Nephron (organoid): ENCODE results near the gene APBB2.

Experiments used
- H3K27ac Mint-ChIP-seq, 3 experiments: 2 replicates each; pipeline ENCODE4 v1.8.0; 2020; ENCODE audit warnings: mixed read lengths in 3 of 3, mild to moderate bottlenecking in 2 of 3, moderate library complexity in 1 of 3
- H3K27me3 Mint-ChIP-seq: 2 replicates; pipeline ENCODE4 v1.8.0; 2021; ENCODE audit warnings: low read depth, mild to moderate bottlenecking, moderate library complexity, mixed read lengths
- H3K36me3 Mint-ChIP-seq: 2 replicates; pipeline ENCODE4 v1.8.0; 2020; ENCODE audit warnings: low read depth, mixed read lengths
- H3K4me1 Mint-ChIP-seq: 2 replicates; pipeline ENCODE4 v1.8.0; 2020; ENCODE audit warnings: mixed read lengths
- H3K4me3 Mint-ChIP-seq, 3 experiments: 2 replicates each; pipeline ENCODE4 v1.8.0; 2020; ENCODE audit warnings: mild to moderate bottlenecking in 3 of 3, mixed read lengths in 3 of 3, moderate library complexity in 2 of 3
- H3K9me3 Mint-ChIP-seq: 2 replicates; pipeline ENCODE4 v1.8.0; 2020; ENCODE audit warnings: mixed read lengths
- TF ChIP-seq, protein P1 (sequence below), 3 experiments: fragments of 200-600 bp; sonication (generic); IDR thresholded peaks; one replicate each; pipeline ENCODE4 v1.5.0; 2021; ENCODE audit warnings: antibody characterized with exemption in 3 of 3; ENCODE audit not compliant: unreplicated experiment in 3 of 3

The APBB2 gene

DNA sequence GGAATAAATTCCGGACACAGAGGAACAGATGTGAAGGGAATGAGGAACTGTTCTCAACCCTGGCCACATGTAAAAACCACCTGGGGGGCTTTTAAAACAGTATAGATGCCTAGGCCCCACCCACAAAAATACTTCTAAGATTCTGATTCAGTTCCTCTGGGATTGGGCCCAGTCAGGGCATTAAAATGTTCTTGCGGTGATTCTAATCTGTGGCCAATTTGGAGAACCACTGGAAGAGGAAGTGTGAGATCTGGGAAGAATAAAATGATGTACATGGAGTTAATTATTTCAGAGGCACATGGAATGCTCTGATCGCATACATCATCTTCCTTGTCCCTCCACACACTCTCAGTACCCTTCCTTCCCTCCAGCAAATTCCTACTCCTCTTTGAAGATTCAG, 192.2 kb downstream of the APBB2 start:
- TF ChIP-seq, protein P1, sequence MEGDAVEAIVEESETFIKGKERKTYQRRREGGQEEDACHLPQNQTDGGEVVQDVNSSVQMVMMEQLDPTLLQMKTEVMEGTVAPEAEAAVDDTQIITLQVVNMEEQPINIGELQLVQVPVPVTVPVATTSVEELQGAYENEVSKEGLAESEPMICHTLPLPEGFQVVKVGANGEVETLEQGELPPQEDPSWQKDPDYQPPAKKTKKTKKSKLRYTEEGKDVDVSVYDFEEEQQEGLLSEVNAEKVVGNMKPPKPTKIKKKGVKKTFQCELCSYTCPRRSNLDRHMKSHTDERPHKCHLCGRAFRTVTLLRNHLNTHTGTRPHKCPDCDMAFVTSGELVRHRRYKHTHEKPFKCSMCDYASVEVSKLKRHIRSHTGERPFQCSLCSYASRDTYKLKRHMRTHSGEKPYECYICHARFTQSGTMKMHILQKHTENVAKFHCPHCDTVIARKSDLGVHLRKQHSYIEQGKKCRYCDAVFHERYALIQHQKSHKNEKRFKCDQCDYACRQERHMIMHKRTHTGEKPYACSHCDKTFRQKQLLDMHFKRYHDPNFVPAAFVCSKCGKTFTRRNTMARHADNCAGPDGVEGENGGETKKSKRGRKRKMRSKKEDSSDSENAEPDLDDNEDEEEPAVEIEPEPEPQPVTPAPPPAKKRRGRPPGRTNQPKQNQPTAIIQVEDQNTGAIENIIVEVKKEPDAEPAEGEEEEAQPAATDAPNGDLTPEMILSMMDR (IDR thresholded peaks at IDR 0.05; ENCODE audit: unreplicated experiment in 3 of 3) = no peak
- no peak overlapping the region for H3K27ac Mint-ChIP-seq
- no peak overlapping the region for H3K4me3 Mint-ChIP-seq
- H3K9me3 Mint-ChIP-seq = peaks cover 19% of the 10 kb centered on the region
- H3K27me3 Mint-ChIP-seq = no peaks in the 10 kb centered on the region
- H3K4me1 Mint-ChIP-seq = no peaks in the 10 kb centered on the region
- H3K36me3 Mint-ChIP-seq = peaks cover 40% of the 10 kb centered on the region

GRCh38 chr4:41015016-41015675, 199.2 kb downstream of the APBB2 start:
- Mint-ChIP-seq H3K27ac (peak overlapping the region; percentile 86 to 88 (median 88)), H3K4me1 (peaks cover 40% of the 10 kb centered on the region), H3K4me3 (peak overlapping the region in 2 of 3 experiments; percentile 3 to 50), H3K27me3 (no peaks in the 10 kb centered on the region), H3K9me3 (no peaks in the 10 kb centered on the region), H3K36me3 (peaks cover 4% of the 10 kb centered on the region)
- TF ChIP-seq, protein P1 (IDR thresholded peaks at IDR 0.05; ENCODE audit: unreplicated experiment in 3 of 3) = no peak

DNA sequence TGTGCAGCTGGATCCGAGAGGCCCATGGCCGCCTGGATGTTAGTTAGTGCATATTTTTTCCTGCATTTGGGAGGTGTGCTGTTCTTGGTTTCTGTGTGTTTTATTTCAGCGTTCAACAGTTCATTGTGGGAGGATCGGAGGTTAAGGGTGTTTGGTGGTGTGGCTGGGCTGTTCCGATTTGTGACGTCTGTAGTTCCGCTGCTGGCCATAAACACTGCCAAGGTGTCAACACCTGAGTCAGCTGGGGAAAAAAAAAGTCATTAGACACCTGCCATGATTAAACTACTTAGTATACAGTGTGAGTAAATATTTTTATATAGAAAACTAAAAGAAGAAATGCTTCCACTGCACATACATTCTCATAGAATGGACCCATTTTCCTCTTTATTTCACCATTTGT, 200.2 kb downstream of the APBB2 start:
- peaks cover 43% of the 10 kb centered on the region for H3K4me1 Mint-ChIP-seq
- no peaks in the 10 kb centered on the region for H3K9me3 Mint-ChIP-seq
- TF ChIP-seq, protein P1 (IDR thresholded peaks at IDR 0.05; ENCODE audit: unreplicated experiment in 3 of 3) = no peak
- no peaks in the 10 kb centered on the region for H3K27me3 Mint-ChIP-seq
- H3K27ac Mint-ChIP-seq = peak overlapping the region; percentile 58 to 86 (median 86)
- peaks cover 4% of the 10 kb centered on the region for H3K36me3 Mint-ChIP-seq
- peak overlapping the region; percentile 7 to 15 (median 12) for H3K4me3 Mint-ChIP-seq

DNA sequence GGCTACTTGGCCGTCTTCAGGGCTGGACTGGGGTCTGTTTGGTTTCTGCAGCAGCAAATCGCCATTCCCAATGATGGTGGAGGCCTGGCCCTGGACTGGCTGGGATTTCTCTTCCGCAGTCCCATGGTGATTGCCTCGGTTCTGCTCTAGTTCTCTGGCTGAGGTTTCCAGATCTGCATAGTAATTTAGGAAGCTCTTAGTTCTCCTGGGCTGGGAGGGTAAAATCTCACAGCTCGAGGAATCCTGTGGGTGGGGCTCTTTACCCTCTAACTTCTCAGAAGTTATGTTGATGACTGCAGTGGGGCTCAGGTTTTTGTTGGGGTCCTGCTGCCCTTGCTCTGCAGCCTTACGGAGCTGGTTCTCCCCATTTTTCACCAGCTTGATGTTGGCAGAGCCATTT, 200.6 kb downstream of the APBB2 start:
- H3K9me3 Mint-ChIP-seq = no peaks in the 10 kb centered on the region
- TF ChIP-seq, protein P1 (IDR thresholded peaks at IDR 0.05; ENCODE audit: unreplicated experiment in 3 of 3) = no peak
- H3K4me1 Mint-ChIP-seq = peaks cover 47% of the 10 kb centered on the region
- H3K4me3 Mint-ChIP-seq = peak overlapping the region; percentile 7 to 15 (median 12)
- peaks cover 4% of the 10 kb centered on the region for H3K36me3 Mint-ChIP-seq
- no peaks in the 10 kb centered on the region for H3K27me3 Mint-ChIP-seq
- peak overlapping the region; percentile 58 to 86 (median 86) for H3K27ac Mint-ChIP-seq

DNA sequence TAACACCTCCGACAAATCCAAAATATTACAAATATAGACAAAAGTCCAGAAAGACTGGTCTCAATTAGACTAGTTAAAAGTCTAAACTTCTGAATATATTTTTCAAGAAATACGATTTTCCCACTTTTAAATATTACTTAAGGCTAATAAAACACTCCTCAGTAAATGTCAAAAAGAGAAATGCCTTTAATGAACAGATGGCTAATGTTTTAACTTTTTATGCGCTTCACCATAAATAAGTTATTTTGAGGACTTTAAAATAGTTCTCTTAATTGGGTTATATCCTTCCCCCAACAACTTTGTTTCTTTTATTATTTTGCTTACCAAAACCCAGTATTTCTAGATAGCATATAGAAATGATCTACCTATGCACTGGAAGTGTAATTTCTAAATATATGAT, 201.4 kb downstream of the APBB2 start:
- Mint-ChIP-seq H3K4me3 (no peak overlapping the region), H3K9me3 (no peaks in the 10 kb centered on the region), H3K36me3 (peaks cover 4% of the 10 kb centered on the region), H3K4me1 (peaks cover 47% of the 10 kb centered on the region), H3K27me3 (no peaks in the 10 kb centered on the region), H3K27ac (peak overlapping the region in 2 of 3 experiments; percentile 1 to 86)
- TF ChIP-seq, protein P1 (IDR thresholded peaks at IDR 0.05; ENCODE audit: unreplicated experiment in 3 of 3) = no peak

DNA sequence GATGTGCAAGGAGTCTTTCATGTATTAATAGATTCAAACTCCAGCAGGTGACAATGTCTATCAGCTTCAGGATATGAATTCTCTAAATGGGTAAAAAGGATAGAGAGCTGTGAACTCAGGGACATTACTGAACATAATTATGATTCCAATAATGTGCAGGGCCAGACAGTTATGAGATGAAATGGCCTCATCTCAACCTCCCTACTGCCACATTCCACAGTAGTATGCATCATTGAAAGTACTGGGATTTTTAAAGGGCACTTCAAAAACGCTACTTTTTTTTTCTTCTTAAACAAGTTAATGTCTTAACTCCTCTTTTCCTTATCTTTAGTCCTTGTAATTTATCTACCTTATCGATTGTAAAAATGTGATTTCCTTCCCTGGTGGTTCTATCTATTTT, 202.0 kb downstream of the APBB2 start:
- no peaks in the 10 kb centered on the region for H3K9me3 Mint-ChIP-seq
- TF ChIP-seq, protein P1 (IDR thresholded peaks at IDR 0.05; ENCODE audit: unreplicated experiment in 3 of 3) = no peak
- H3K36me3 Mint-ChIP-seq = peaks cover 9% of the 10 kb centered on the region
- H3K4me1 Mint-ChIP-seq = peaks cover 47% of the 10 kb centered on the region
- peak overlapping the region; percentile 1 to 86 (median 19) for H3K27ac Mint-ChIP-seq
- no peaks in the 10 kb centered on the region for H3K27me3 Mint-ChIP-seq
- no peak overlapping the region for H3K4me3 Mint-ChIP-seq
